ENCODE measurements around the gene FGGY. TPM values are rescaled to one million over a fixed set of nuclear protein-coding genes. Genes with fewer than 3 reads are reported as not detected.
"Not testable (repeated sequence)": the region's sequence is repeated elsewhere in the genome, so short reads cannot be mapped to it uniquely, and the experiment has no call there.

Gene FGGY
- total and polyA plus RNA-seq, 7 experiments from 2014 or later = 2.5 to 15.2 (median 11.2) TPM

DNA sequence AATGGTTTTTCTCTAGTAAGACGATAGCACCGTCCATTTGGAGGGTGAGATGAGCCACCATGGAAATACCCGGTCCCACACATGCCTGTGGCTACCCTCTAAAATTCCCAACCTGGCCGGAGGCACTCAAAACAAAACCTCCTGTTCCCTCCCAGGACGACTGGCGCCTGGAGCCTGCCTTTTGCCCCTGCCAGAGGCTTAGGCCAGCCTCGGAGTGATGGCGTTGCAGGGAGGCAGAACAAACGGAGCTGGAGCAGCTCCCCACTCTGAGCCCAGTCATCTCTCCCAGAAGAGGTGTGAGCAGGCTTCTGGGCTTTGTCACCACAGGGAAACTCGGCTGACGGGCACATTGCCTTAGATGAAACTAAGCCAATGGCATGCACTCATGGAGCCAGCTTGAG is 304.1 kb downstream of the FGGY start:
- DNase-seq (no peak), ATAC-seq (no peak)
- POLR2A ChIA-PET = no interaction called here
- no peak overlapping the region for H3K4me3 Mint-ChIP-seq
- Histone ChIP-seq H3K27ac (ENCODE audit: low read depth, low read length) (no peak overlapping the region), H3K4me1 (ENCODE audit: control insufficient read depth in 2 of 2, insufficient read depth in 2 of 2, low read length in 2 of 2) (no peaks in the 10 kb centered on the region), H3K9me3 (ENCODE audit: control insufficient read depth in 2 of 3, low read length in 3 of 3) (no peaks in the 10 kb centered on the region), H3K27me3 (ENCODE audit: control insufficient read depth in 2 of 2, insufficient read depth in 2 of 2, low read length in 2 of 2) (no peaks in the 10 kb centered on the region), H3K4me3 (ENCODE audit: low read length) (no peak overlapping the region), H3K36me3 (ENCODE audit: control insufficient read depth in 2 of 3, insufficient read depth in 3 of 3, low read length in 3 of 3) (no peaks in the 10 kb centered on the region)
- CTCF ChIA-PET = no interaction called here
- intact Hi-C loops (cut with micrococcal nuclease) = no loop called here
- no peaks in the 10 kb centered on the region for H3K9me3 Mint-ChIP-seq
- H3K4me1 Mint-ChIP-seq = no peaks in the 10 kb centered on the region
- no peaks in the 10 kb centered on the region for H3K27me3 Mint-ChIP-seq
- peaks cover 0 to 3% (median 0%) of the 10 kb centered on the region in 5 donors for H3K36me3 Mint-ChIP-seq
- no peak overlapping the region for H3K27ac Mint-ChIP-seq

DNA sequence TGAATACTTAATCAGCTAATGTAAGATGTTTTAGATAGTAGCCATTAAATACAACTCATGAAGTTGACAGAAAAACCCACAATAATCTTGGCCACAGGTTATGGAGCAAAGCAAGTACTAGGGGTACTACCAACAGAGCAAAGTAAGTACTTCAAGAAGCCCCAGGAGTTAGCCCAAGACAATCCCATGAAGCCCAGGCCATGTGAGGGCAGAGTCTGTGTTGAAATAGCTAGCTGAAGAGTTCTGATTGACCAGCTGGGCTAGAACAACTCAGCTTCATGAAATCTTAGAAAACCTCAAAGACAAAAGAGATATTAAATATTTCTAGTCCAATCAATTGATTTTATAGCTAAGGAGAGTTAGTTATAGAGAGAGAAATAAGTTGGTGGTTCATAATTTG is 304.9 kb downstream of the FGGY start:
- H3K4me1 Mint-ChIP-seq = no peaks in the 10 kb centered on the region
- CTCF ChIA-PET = no interaction called here

GRCh38 chr1:59604191-59604590 is 307.3 kb downstream of the FGGY start:
- Histone ChIP-seq H3K4me1 (ENCODE audit: control insufficient read depth in 2 of 2, insufficient read depth in 2 of 2, low read length in 2 of 2) (no peaks in the 10 kb centered on the region), H3K4me3 (ENCODE audit: low read length) (no peak overlapping the region), H3K36me3 (ENCODE audit: control insufficient read depth in 2 of 3, insufficient read depth in 3 of 3, low read length in 3 of 3) (no peaks in the 10 kb centered on the region), H3K9me3 (ENCODE audit: control insufficient read depth in 2 of 3, low read length in 3 of 3) (no peaks in the 10 kb centered on the region), H3K27me3 (ENCODE audit: control insufficient read depth in 2 of 2, insufficient read depth in 2 of 2, low read length in 2 of 2) (no peaks in the 10 kb centered on the region), H3K27ac (ENCODE audit: low read depth, low read length) (no peak overlapping the region)
- ChIA-PET POLR2A (no interaction called here), CTCF (no interaction called here)
- H3K36me3 Mint-ChIP-seq = peaks cover 6 to 32% (median 21%) of the 10 kb centered on the region in 5 donors
- no peaks in the 10 kb centered on the region for H3K27me3 Mint-ChIP-seq
- no peaks in the 10 kb centered on the region for H3K4me1 Mint-ChIP-seq
- H3K4me3 Mint-ChIP-seq = no peak overlapping the region
- H3K27ac Mint-ChIP-seq = no peak overlapping the region
- intact Hi-C loops (cut with micrococcal nuclease) = no loop called here
- peaks cover 0 to 6% (median 0%) of the 10 kb centered on the region in 11 donors for H3K9me3 Mint-ChIP-seq
- no peak for ATAC-seq
- DNase-seq = no peak

More for the DNA sequence above, 304.9 kb downstream of the FGGY start:
- intact Hi-C loops (cut with micrococcal nuclease) = no loop called here
- Histone ChIP-seq H3K4me3 (ENCODE audit: low read length) (no peak overlapping the region), H3K9me3 (ENCODE audit: control insufficient read depth in 2 of 3, low read length in 3 of 3) (no peaks in the 10 kb centered on the region), H3K27me3 (ENCODE audit: control insufficient read depth in 2 of 2, insufficient read depth in 2 of 2, low read length in 2 of 2) (no peaks in the 10 kb centered on the region), H3K27ac (ENCODE audit: low read depth, low read length) (no peak overlapping the region), H3K4me1 (ENCODE audit: control insufficient read depth in 2 of 2, insufficient read depth in 2 of 2, low read length in 2 of 2) (no peaks in the 10 kb centered on the region), H3K36me3 (ENCODE audit: control insufficient read depth in 2 of 3, insufficient read depth in 3 of 3, low read length in 3 of 3) (no peaks in the 10 kb centered on the region)
- DNase-seq = no peak
- no peak for ATAC-seq
- POLR2A ChIA-PET = no interaction called here
- H3K9me3 Mint-ChIP-seq = no peaks in the 10 kb centered on the region
- no peak overlapping the region for H3K27ac Mint-ChIP-seq
- no peaks in the 10 kb centered on the region for H3K27me3 Mint-ChIP-seq
- peaks cover 0 to 10% (median under 1%) of the 10 kb centered on the region in 5 donors for H3K36me3 Mint-ChIP-seq
- H3K4me3 Mint-ChIP-seq = no peak overlapping the region

DNA sequence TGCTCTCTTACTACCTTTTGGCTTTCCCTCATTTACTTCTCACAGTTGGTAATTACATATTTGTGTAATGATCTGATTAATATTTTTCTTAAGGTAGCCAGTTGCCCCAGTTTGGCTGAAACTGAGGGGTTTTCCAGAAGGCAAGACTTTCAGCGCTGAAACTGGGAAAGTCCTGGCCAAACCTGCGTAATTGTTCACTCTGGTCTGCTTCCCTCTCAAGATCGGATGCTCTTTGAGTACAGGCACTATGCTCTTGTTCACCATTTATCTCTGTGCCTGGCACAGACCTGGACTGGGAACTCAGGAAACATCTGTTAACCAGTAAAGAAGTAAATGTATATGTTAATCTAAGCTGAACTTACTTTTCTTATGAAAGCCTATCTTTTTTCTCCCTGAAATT is 308.3 kb downstream of the FGGY start:
- Histone ChIP-seq H3K27me3 (ENCODE audit: control insufficient read depth in 2 of 2, insufficient read depth in 2 of 2, low read length in 2 of 2) (no peaks in the 10 kb centered on the region), H3K4me3 (ENCODE audit: low read length) (no peak overlapping the region), H3K27ac (ENCODE audit: low read depth, low read length) (no peak overlapping the region), H3K36me3 (ENCODE audit: control insufficient read depth in 2 of 3, insufficient read depth in 3 of 3, low read length in 3 of 3) (no peaks in the 10 kb centered on the region), H3K9me3 (ENCODE audit: control insufficient read depth in 2 of 3, low read length in 3 of 3) (no peaks in the 10 kb centered on the region), H3K4me1 (ENCODE audit: control insufficient read depth in 2 of 2, insufficient read depth in 2 of 2, low read length in 2 of 2) (no peaks in the 10 kb centered on the region)
- Mint-ChIP-seq H3K9me3 (peaks cover 0 to 15% (median 4%) of the 10 kb centered on the region in 11 donors), H3K27ac (no peak overlapping the region), H3K27me3 (no peaks in the 10 kb centered on the region), H3K36me3 (peaks cover 8 to 39% (median 31%) of the 10 kb centered on the region in 5 donors), H3K4me1 (no peaks in the 10 kb centered on the region), H3K4me3 (no peak overlapping the region)
- ChIA-PET POLR2A (no interaction called here), CTCF (no interaction called here)
- no peak for DNase-seq
- ATAC-seq = no peak
- intact Hi-C loops (cut with micrococcal nuclease) = no loop called here

DNA sequence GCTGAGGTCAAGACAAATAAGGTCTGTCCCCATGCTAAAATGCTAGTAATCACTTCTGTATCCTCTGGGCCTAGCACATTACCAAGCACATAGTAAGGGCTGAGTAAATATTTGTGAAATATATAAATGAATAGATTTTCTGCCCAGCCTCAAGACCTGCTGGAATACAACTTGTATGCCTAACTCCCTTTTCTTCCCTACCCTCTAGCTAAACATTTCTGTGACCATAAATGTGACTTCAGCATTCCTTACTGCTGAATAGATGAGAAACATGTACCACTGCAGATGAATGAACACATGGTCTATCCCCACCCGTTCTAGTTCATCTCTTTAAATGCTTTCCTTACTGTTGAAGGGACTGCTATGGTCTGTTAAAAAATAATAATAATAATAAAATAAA is 308.9 kb downstream of the FGGY start:
- H3K4me1 Mint-ChIP-seq = no peaks in the 10 kb centered on the region
- H3K27me3 Mint-ChIP-seq = no peaks in the 10 kb centered on the region
- H3K27ac Mint-ChIP-seq = no peak overlapping the region
- ATAC-seq = no peak
- ChIA-PET CTCF (no interaction called here), POLR2A (no interaction called here)
- Histone ChIP-seq H3K36me3 (ENCODE audit: control insufficient read depth in 2 of 3, insufficient read depth in 3 of 3, low read length in 3 of 3) (no peaks in the 10 kb centered on the region), H3K4me3 (ENCODE audit: low read length) (no peak overlapping the region), H3K27ac (ENCODE audit: low read depth, low read length) (no peak overlapping the region), H3K9me3 (ENCODE audit: control insufficient read depth in 2 of 3, low read length in 3 of 3) (no peaks in the 10 kb centered on the region), H3K4me1 (ENCODE audit: control insufficient read depth in 2 of 2, insufficient read depth in 2 of 2, low read length in 2 of 2) (no peaks in the 10 kb centered on the region), H3K27me3 (ENCODE audit: control insufficient read depth in 2 of 2, insufficient read depth in 2 of 2, low read length in 2 of 2) (no peaks in the 10 kb centered on the region)
- peaks cover 9 to 43% (median 33%) of the 10 kb centered on the region in 5 donors for H3K36me3 Mint-ChIP-seq
- no peak overlapping the region for H3K4me3 Mint-ChIP-seq
- peaks cover 0 to 19% (median 4%) of the 10 kb centered on the region in 11 donors for H3K9me3 Mint-ChIP-seq
- intact Hi-C loops (cut with micrococcal nuclease) = no loop called here
- DNase-seq = no peak

DNA sequence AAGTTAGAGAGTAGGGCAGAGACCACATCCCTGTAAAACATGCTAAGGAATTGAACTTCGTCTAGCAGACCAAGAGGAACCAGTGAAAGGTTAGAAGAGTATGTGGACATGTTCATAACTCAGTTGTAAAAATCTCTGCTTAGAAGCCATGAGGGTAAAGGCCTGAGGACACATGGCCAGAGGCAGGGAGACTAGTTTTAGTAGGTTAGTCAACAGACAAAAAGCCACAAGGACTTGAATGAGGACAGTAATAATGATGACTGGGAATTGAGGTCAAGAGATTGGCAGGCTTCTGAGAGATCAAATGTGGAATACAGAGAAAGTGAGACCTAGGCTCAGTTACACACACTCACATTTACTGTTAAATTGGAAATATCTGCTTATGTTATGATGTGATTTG is 312.4 kb downstream of the FGGY start:
- ChIA-PET CTCF (no interaction called here), POLR2A (no interaction called here)
- Histone ChIP-seq H3K27me3 (ENCODE audit: control insufficient read depth in 2 of 2, insufficient read depth in 2 of 2, low read length in 2 of 2) (no peaks in the 10 kb centered on the region), H3K9me3 (ENCODE audit: control insufficient read depth in 2 of 3, low read length in 3 of 3) (no peaks in the 10 kb centered on the region), H3K36me3 (ENCODE audit: control insufficient read depth in 2 of 3, insufficient read depth in 3 of 3, low read length in 3 of 3) (no peaks in the 10 kb centered on the region), H3K27ac (ENCODE audit: low read depth, low read length) (no peak overlapping the region), H3K4me3 (ENCODE audit: low read length) (no peak overlapping the region), H3K4me1 (ENCODE audit: control insufficient read depth in 2 of 2, insufficient read depth in 2 of 2, low read length in 2 of 2) (no peaks in the 10 kb centered on the region)
- no peak for ATAC-seq
- Mint-ChIP-seq H3K4me3 (no peak overlapping the region), H3K4me1 (no peaks in the 10 kb centered on the region), H3K27me3 (peaks cover 0 to 3% (median 0%) of the 10 kb centered on the region in 5 donors), H3K27ac (no peak overlapping the region), H3K36me3 (peaks cover 9 to 48% (median 42%) of the 10 kb centered on the region in 5 donors), H3K9me3 (peaks cover 2 to 29% (median 5%) of the 10 kb centered on the region in 11 donors)
- intact Hi-C loops (cut with micrococcal nuclease) = no loop called here
- DNase-seq = no peak

DNA sequence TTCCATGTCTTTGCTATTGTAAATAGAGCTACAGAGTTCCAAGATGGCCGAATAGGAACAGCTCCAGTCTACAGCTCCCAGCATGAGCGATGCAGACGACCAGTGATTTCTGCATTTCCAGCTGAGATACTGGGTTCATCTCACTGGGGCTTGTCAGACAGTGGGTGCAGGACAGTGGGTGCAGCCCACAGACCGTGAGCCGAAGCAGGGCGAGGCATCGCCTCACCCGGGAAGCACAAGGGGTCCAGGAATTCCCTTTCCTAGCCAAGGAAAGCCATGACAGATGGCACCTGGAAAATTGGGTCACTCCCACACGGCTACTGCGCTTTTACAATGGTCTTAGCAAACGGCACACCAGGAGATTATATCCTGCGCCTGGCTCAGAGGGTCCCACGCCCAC is 313.6 kb downstream of the FGGY start:
- H3K36me3 ChIP-seq (ENCODE audit: control insufficient read depth in 2 of 3, insufficient read depth in 3 of 3, low read length in 3 of 3); POLR2A ChIA-PET; H3K27me3 ChIP-seq (ENCODE audit: control insufficient read depth in 2 of 2, insufficient read depth in 2 of 2, low read length in 2 of 2); H3K4me3 ChIP-seq (ENCODE audit: low read length); H3K4me3 Mint-ChIP-seq; H3K27me3 Mint-ChIP-seq; H3K9me3 ChIP-seq (ENCODE audit: control insufficient read depth in 2 of 3, low read length in 3 of 3); intact Hi-C loops (cut with micrococcal nuclease); CTCF ChIA-PET; H3K27ac Mint-ChIP-seq; H3K27ac ChIP-seq (ENCODE audit: low read depth, low read length); H3K4me1 Mint-ChIP-seq; H3K4me1 ChIP-seq (ENCODE audit: control insufficient read depth in 2 of 2, insufficient read depth in 2 of 2, low read length in 2 of 2); DNase-seq; ATAC-seq: not testable (repeated sequence)
- H3K9me3 Mint-ChIP-seq = peaks cover 2 to 29% (median 9%) of the 10 kb centered on the region in 11 donors
- peaks cover 9 to 48% (median 42%) of the 10 kb centered on the region in 5 donors for H3K36me3 Mint-ChIP-seq
